BE2C (cell line): Measurements from ENCODE around the gene CCDC63.

Source experiments
- DNase-seq: peaks from one replicate; pipeline ENCODE4 v3.0.0-alpha.2; 2020
- H3K27me3 ChIP-seq: fragments of 250-450 bp; sonication (Bioruptor Pico); 2 replicates; pipeline ENCODE4 v1.5.1; 2020; ENCODE audit warnings: mild to moderate bottlenecking
- H3K36me3 ChIP-seq: fragments of 250-450 bp; sonication (Bioruptor Pico); 2 replicates; pipeline ENCODE4 v1.5.1; 2020; ENCODE audit warnings: mild to moderate bottlenecking
- H3K4me1 ChIP-seq: fragments of 250-450 bp; sonication (Bioruptor Pico); 2 replicates; pipeline ENCODE4 v1.5.1; 2020
- H3K4me3 ChIP-seq: 2 replicates; pipeline ENCODE4 v1.5.1; 2011; ENCODE audit warnings: low read depth, low read length
- H3K9me3 ChIP-seq: fragments of 250-450 bp; sonication (Bioruptor Pico); 2 replicates; pipeline ENCODE4 v1.5.1; 2020
- TF ChIP-seq, protein P1 (sequence below): IDR thresholded peaks from 2 replicates; pipeline ENCODE4 v1.5.1; 2012; ENCODE audit warnings: mild to moderate bottlenecking, low read depth, low read length

Gene CCDC63

DNA sequence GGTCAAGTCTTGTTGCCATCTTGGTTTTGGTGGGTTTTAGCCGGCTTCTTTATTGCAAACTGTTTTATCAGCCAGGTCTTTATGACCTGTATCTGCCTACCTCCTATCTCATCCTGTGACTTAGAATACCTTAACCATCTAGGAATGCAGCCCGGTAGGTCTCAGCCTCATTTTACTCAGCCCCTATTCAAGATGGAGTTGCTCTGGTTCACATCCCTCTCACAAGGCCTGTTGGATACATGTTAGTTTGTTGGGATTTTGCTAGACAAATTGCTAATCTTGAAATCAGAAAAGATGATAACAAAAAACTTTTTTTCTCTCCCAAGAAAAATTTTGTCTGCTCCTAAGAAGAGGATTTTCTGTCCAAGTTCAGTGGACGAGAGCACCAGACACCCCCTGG is 27.6 kb upstream of the CCDC63 start:
- no peak for DNase-seq
- TF ChIP-seq, protein P1, sequence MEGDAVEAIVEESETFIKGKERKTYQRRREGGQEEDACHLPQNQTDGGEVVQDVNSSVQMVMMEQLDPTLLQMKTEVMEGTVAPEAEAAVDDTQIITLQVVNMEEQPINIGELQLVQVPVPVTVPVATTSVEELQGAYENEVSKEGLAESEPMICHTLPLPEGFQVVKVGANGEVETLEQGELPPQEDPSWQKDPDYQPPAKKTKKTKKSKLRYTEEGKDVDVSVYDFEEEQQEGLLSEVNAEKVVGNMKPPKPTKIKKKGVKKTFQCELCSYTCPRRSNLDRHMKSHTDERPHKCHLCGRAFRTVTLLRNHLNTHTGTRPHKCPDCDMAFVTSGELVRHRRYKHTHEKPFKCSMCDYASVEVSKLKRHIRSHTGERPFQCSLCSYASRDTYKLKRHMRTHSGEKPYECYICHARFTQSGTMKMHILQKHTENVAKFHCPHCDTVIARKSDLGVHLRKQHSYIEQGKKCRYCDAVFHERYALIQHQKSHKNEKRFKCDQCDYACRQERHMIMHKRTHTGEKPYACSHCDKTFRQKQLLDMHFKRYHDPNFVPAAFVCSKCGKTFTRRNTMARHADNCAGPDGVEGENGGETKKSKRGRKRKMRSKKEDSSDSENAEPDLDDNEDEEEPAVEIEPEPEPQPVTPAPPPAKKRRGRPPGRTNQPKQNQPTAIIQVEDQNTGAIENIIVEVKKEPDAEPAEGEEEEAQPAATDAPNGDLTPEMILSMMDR: no peak
- H3K36me3 ChIP-seq: no peaks in the 10 kb centered on the region
- H3K27me3 ChIP-seq: no peaks in the 10 kb centered on the region
- no peaks in the 10 kb centered on the region for H3K4me1 ChIP-seq
- H3K9me3 ChIP-seq: no peaks in the 10 kb centered on the region
- H3K4me3 ChIP-seq: no peak overlapping the region

DNA sequence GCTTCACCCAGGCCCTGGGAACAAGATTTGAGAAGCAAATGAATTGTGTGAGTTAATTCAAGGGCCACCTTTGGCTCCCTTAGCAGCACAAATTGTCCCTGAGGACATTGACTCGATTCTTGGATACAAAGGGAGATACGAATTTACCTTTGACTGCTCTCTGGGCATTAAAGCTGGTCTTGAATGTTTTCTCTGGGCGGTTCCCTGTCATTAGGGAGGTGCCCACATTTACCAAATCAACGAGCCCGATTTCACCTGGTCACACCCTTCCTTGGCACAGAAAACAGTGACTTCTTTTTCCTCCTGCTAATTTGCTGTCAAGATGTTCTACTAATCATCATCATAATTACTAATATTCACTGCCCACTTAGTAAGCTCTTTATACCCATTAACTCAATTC is 27.1 kb upstream of the CCDC63 start:
- no peaks in the 10 kb centered on the region for H3K9me3 ChIP-seq
- TF ChIP-seq, protein P1: no peak
- H3K4me1 ChIP-seq: no peaks in the 10 kb centered on the region
- DNase-seq: no peak
- H3K27me3 ChIP-seq: no peaks in the 10 kb centered on the region
- no peak overlapping the region for H3K4me3 ChIP-seq
- H3K36me3 ChIP-seq: no peaks in the 10 kb centered on the region

DNA sequence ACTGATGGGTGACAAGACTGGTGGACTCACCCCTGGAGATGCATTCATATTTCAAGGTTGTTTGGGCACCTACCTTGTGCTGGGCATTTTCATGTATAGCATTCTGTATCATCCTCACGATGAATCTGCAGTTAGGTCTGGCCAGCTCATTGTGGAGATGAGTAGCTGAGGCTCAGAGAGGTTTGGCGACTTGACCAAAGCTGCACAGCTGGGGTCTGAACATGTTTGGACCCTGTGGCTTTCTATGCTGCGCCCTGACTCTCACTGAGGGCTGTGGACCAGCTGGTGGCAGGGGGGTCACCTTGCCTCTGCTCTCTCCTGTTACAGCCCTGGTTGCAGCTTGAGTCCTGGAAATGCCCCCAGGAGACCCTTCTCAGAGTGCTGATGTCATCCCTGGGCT is 24.9 kb upstream of the CCDC63 start:
- H3K27me3 ChIP-seq: no peaks in the 10 kb centered on the region
- no peak for DNase-seq
- TF ChIP-seq, protein P1: no peak
- no peaks in the 10 kb centered on the region for H3K9me3 ChIP-seq
- no peaks in the 10 kb centered on the region for H3K4me1 ChIP-seq
- H3K36me3 ChIP-seq: no peaks in the 10 kb centered on the region
- H3K4me3 ChIP-seq: no peak overlapping the region

DNA sequence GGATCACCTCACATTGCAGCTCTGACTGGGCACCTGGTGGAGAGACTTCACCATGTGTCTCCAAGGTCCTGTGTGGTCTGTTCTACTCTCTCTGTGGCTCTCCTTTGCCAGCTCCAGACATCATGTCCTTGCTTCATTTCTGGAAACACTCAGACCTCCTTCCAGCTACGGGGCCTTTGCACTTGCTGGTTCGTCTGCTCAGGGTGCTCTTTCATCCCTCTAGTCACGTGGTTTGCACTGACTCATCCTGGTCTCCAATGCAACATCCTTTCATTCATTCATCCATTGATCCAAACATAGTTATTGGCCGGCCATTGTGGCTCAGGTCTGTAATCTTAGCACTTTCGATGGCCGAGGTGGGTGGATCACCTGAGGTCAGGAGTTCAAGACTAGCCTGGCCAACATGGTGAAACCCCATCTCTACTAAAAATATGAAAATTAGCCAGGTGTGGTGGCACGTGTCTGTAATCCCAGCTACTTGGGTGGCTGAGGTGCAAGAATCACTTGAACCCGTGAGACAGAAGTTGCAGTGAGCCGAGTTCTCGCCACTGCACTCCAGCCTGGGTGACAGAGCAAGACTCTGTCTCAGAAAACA is 23.9 kb upstream of the CCDC63 start:
- no peak overlapping the region for H3K4me3 ChIP-seq

DNA sequence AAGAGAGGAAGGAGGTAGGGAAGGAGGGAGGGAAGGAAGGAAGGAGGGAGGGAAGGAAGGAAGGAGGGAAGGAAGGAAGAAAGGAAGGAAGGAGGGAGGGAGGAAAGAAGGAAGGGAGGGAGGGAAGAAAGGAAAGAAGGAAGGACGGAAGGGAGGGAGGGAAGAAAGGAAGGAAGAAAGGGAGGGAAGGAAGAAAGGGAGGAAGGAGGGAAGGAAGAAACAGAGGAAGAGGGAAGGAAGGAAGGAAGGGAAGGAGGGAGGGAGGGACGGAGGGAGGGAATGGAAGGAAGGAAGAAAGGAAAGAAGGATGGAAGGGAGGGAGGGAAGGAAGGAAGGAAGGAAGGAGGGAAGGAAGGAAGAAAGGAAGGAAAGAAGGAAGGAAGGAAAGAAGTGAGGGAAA is 22.4 kb upstream of the CCDC63 start:
- no peaks in the 10 kb centered on the region for H3K9me3 ChIP-seq
- H3K27me3 ChIP-seq: no peaks in the 10 kb centered on the region
- no peak overlapping the region for H3K4me3 ChIP-seq
- no peak for DNase-seq
- H3K4me1 ChIP-seq: no peaks in the 10 kb centered on the region
- no peaks in the 10 kb centered on the region for H3K36me3 ChIP-seq
- TF ChIP-seq, protein P1: no peak

More for the DNA sequence above, 23.9 kb upstream of the CCDC63 start:
- TF ChIP-seq, protein P1: no peak
- no peak for DNase-seq
- no peaks in the 10 kb centered on the region for H3K36me3 ChIP-seq
- H3K4me1 ChIP-seq: no peaks in the 10 kb centered on the region
- H3K9me3 ChIP-seq: no peaks in the 10 kb centered on the region
- H3K27me3 ChIP-seq: no peaks in the 10 kb centered on the region

DNA sequence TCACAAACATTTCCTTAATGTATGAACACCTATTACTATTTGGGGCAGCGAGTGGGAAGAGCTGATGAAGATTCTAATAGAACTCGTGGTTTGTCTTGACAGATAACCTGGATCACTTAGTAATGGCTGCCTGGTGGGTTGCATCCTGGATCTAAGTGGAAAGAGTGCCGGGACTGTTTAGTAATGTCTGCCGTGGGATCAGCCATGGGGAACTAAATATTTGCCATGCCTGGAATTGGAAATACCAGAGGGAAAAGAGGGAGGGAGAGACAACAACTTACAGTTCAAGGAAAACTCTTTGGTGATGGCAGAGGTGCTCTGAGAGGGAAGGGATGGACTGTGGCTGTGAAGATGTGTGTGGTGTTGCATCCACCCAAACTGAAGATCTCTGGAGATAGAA is 21.3 kb upstream of the CCDC63 start:
- TF ChIP-seq, protein P1: no peak
- no peak for DNase-seq
- no peaks in the 10 kb centered on the region for H3K27me3 ChIP-seq
- H3K4me1 ChIP-seq: no peaks in the 10 kb centered on the region
- no peaks in the 10 kb centered on the region for H3K9me3 ChIP-seq
- H3K36me3 ChIP-seq: no peaks in the 10 kb centered on the region
- no peak overlapping the region for H3K4me3 ChIP-seq
